K562 (cell line): Measurements from ENCODE around the gene PLEK2. TPM values are rescaled to one million over a fixed set of nuclear protein-coding genes. Genes with fewer than 3 reads are reported as not detected.

ENCODE experiments used
- ATAC-seq: fragments of 200-7000 bp; cut with Tn5 transposase; 3 replicates; pipeline ENCODE4 v1.9.1; 2020; ENCODE audit warnings: moderate library complexity
- BruUV-seq: library from RNA; stranded (reverse); fragments of 400-500 nt; replicated peaks from 2 replicates; lab custom pipeline; 2021; lab: Mats Ljungman, UMichigan
- CTCF ChIA-PET: fragments of 300-600 bp; formaldehyde crosslinking; extraction: SDS; loops from one replicate; lab custom pipeline; 2021; ENCODE audit warnings: low intra/inter-chr PET ratio; lab: Yijun Ruan, JAX
- POLR2A ChIA-PET: fragments of 300-600, 350-650 bp; sonication (Branson Sonifier 250); formaldehyde crosslinking; extraction: SDS; loops from one replicate; lab custom pipeline; 2021; ENCODE audit warnings: antibody characterized with exemption, inconsistent platforms; lab: Yijun Ruan, JAX
- DNase-seq, 4 experiments: peaks; one replicate each; pipeline versions ENCODE4 v3.0.0 to v3.0.0-alpha.2; 2011 to 2018; ENCODE audit warnings: low spot score in 3 of 4, mixed read lengths in 3 of 4; ENCODE audit errors: extremely low read depth in 1 of 4
- FAIRE-seq: peaks from 2 replicates; lab custom pipeline; 2011; peaks lifted over from hg19 to GRCh38; lab: Jason Lieb, UNC
- H2AFZ ChIP-seq: 2 replicates; pipeline ENCODE4 v1.6.0; 2011; ENCODE audit warnings: low read depth, low read length, control low read depth, inconsistent platforms
- H3K27ac ChIP-seq: fragments of 200-600 bp; 3 replicates; pipeline ENCODE4 v1.8.0; 2011; ENCODE audit warnings: low read depth, mild to moderate bottlenecking, control low read depth, inconsistent platforms, low read length, moderate library complexity, mixed read lengths; ENCODE audit errors: extremely low read depth
- H3K27me3 ChIP-seq, 2 experiments: fragments of 300-600 bp in 1 of 2; 2 replicates in 1 of 2; 3 replicates in 1 of 2; pipeline versions ENCODE4 v1.6.0 to v1.8.0; 2011; ENCODE audit warnings: inconsistent platforms in 2 of 2, low read length in 2 of 2, mild to moderate bottlenecking in 1 of 2, mixed read lengths in 1 of 2, moderate library complexity in 1 of 2; ENCODE audit not compliant: control insufficient read depth in 2 of 2, insufficient read depth in 2 of 2
- H3K36me3 ChIP-seq: fragments of 300-600 bp; 3 replicates; pipeline ENCODE4 v1.8.0; 2011; ENCODE audit warnings: mild to moderate bottlenecking, low read length, inconsistent platforms; ENCODE audit not compliant: control insufficient read depth, insufficient read depth
- H3K4me1 ChIP-seq, 2 experiments: fragments of 200-600 bp in 1 of 2; replicated peaks in 1 of 2; 2 replicates in 1 of 2; 3 replicates in 1 of 2; pipeline versions ENCODE4 v1.5.1 to v1.8.0; 2011; ENCODE audit warnings: inconsistent platforms in 2 of 2, low read length in 2 of 2, mild to moderate bottlenecking in 1 of 2, mixed read lengths in 1 of 2, moderate library complexity in 1 of 2; ENCODE audit not compliant: control insufficient read depth in 2 of 2, insufficient read depth in 2 of 2
- H3K4me2 ChIP-seq: 2 replicates; pipeline ENCODE4 v1.6.1; 2011; ENCODE audit warnings: low read length, control low read depth, inconsistent platforms, mixed read lengths; ENCODE audit not compliant: insufficient read depth
- H3K4me3 ChIP-seq: fragments of 200-600 bp; sonication (generic), shearing (Covaris generic); 2 replicates; pipeline ENCODE4 v1.5.1; 2016; ENCODE audit warnings: control low read depth, inconsistent platforms
- H3K79me2 ChIP-seq: fragments of 200-600 bp; 3 replicates; pipeline ENCODE4 v1.8.0; 2011; ENCODE audit warnings: low read length, inconsistent platforms; ENCODE audit not compliant: control insufficient read depth, insufficient read depth
- H3K9ac ChIP-seq, 2 experiments: 2 replicates each; pipeline versions ENCODE4 v1.6.0 to v1.6.1; 2011; ENCODE audit warnings: low read depth in 2 of 2, low read length in 2 of 2, control low read depth in 1 of 2, inconsistent platforms in 1 of 2, mild to moderate bottlenecking in 1 of 2, mixed read lengths in 1 of 2; ENCODE audit not compliant: insufficient read depth in 1 of 2
- H3K9me1 ChIP-seq: one replicate; pipeline ENCODE4 v1.6.0; 2011; ENCODE audit warnings: inconsistent platforms, mild to moderate bottlenecking, low read length, moderate library complexity; ENCODE audit not compliant: control insufficient read depth, insufficient read depth
- H3K9me3 ChIP-seq: replicated peaks from 2 replicates; pipeline ENCODE4 v1.5.1; 2011; ENCODE audit warnings: low read depth, low read length, inconsistent platforms; ENCODE audit not compliant: control insufficient read depth, insufficient read depth
- H4K20me1 ChIP-seq: replicated peaks from 2 replicates; pipeline ENCODE4 v1.6.1; 2011; ENCODE audit warnings: low read length, inconsistent platforms, mixed read lengths; ENCODE audit not compliant: control insufficient read depth, insufficient read depth
- ARHGAP35 ChIP-seq: fragments of 450-650 bp; IDR thresholded peaks from 2 replicates; pipeline ENCODE4 v1.6.1; 2018; ENCODE audit not compliant: partially characterized antibody
- BACH1 ChIP-seq: fragments of 200-800 bp; sonication (Bioruptor generic); IDR thresholded peaks from 2 replicates; pipeline ENCODE4 v1.6.1; 2016; ENCODE audit warnings: missing genetic modification characterization, missing compliant biosample characterization
- CHAMP1 ChIP-seq: fragments of 450-650 bp; IDR thresholded peaks from 2 replicates; pipeline ENCODE4 v1.6.1; 2016; ENCODE audit warnings: mild to moderate bottlenecking
- DEAF1 ChIP-seq: fragments of 450-650 bp; formaldehyde crosslinking; IDR thresholded peaks from 2 replicates; pipeline ENCODE4 v1.4.0; 2020; ENCODE audit warnings: mild to moderate bottlenecking, moderate library complexity
- POLR2AphosphoS2 ChIP-seq: IDR thresholded peaks from 2 replicates; pipeline ENCODE4 v1.6.1; 2012; ENCODE audit warnings: low read length, improper control_type of control experiment
- RNF219 ChIP-seq: fragments of 250-450 bp; sonication (Bioruptor Pico); IDR thresholded peaks from 2 replicates; pipeline ENCODE4 v1.5.0; 2022; ENCODE audit warnings: mild to moderate bottlenecking
- SMARCE1 ChIP-seq: fragments of 450-650 bp; IDR thresholded peaks from 2 replicates; pipeline ENCODE4 v1.7.1; 2016; ENCODE audit warnings: mild to moderate bottlenecking
- STAT5B ChIP-seq: fragments of 250-450 bp; sonication (Bioruptor Pico); IDR thresholded peaks from 2 replicates; pipeline ENCODE4 v1.8.0; 2021; ENCODE audit warnings: mild to moderate bottlenecking, inconsistent platforms
- ZKSCAN3 ChIP-seq: fragments of 250-450 bp; sonication (Bioruptor Pico); IDR thresholded peaks from 2 replicates; pipeline ENCODE4 v1.4.0; 2020
- ZNF263 ChIP-seq: sonication (generic); formaldehyde crosslinking; IDR thresholded peaks from 2 replicates; pipeline ENCODE4 v1.8.0; 2022; ENCODE audit warnings: mild to moderate bottlenecking, missing genetic modification reagents, borderline replicate concordance
- ZNF507 ChIP-seq: conservative IDR thresholded peaks from 2 replicates; pipeline ENCODE4 v1.6.1; 2017; ENCODE audit warnings: missing genetic modification characterization, missing compliant biosample characterization
- ZNF518B ChIP-seq: fragments of 250-450 bp; sonication (Bioruptor Pico); IDR thresholded peaks from 2 replicates; pipeline ENCODE4 v1.5.0; 2021; ENCODE audit warnings: mild to moderate bottlenecking, moderate library complexity
- ZNF778 ChIP-seq: fragments of 450-650 bp; formaldehyde crosslinking; IDR thresholded peaks from 2 replicates; pipeline ENCODE4 v1.4.0; 2020; ENCODE audit warnings: mild to moderate bottlenecking, moderate library complexity
- whole genome bisulfite sequencing: fragments of 100-300 bp; shearing (Covaris generic); methylation state at CpG from one replicate; pipeline ENCODE4 v1.1.6; 2016; ENCODE audit warnings: low coverage, mixed read lengths; ENCODE audit not compliant: insufficient coverage; ENCODE audit errors: missing lambda C conversion rate; 5-methylcytosine and 5-hydroxymethylcytosine counted together
- in situ Hi-C: fragments of 300-500 bp; cut with MboI; formaldehyde crosslinking; loops from 4 replicates; pipeline ENCODE4 v1.15.0; 2018; ENCODE audit warnings: inconsistent platforms, mixed read lengths
- intact Hi-C: fragments of 100-400 bp; cut with micrococcal nuclease; formaldehyde crosslinking; loops from 2 replicates; pipeline ENCODE4 v1.14.2; 2022
- polyA plus RNA-seq, 8 experiments: library from polyadenylated mRNA; depleted of rRNA in 4 of 8; stranded (reverse) in 5 of 8; unstranded in 3 of 8; fragments of >200 nt; fragmentation: Nextera tagmentation in 2 of 8; fragmentation: Illumina TruSeq in 1 of 8; extraction: Ambion mirVana in 2 of 8; extraction: Trizol in 1 of 8; gene quantifications; 2 replicates each; pipeline versions ENCODE4 v1.2.1 to v1.2.3, GENCODE V29; 2011 to 2014; ENCODE audit warnings: inconsistent platforms in 1 of 8, missing spikeins in 1 of 8
- total RNA-seq, 7 experiments: library from RNA; depleted of rRNA in 6 of 7; stranded (reverse); fragments of >200 nt in 6 of 7; fragmentation: Illumina TruSeq in 2 of 7; extraction: Trizol in 2 of 7; gene quantifications; 2 replicates each; pipeline versions ENCODE4 v1.2.1 to v1.2.3, GENCODE V29; 2011 to 2021; ENCODE audit warnings: low replicate concordance in 1 of 7

PLEK2 gene
- total and polyA plus RNA-seq, 9 of the 15 experiments (the other 6 are each of a cell fraction or from before 2014, with no cell fraction given), result not detected

GRCh38 chr14:67392123-67392522, 19.8 kb downstream of the PLEK2 start:
- Histone ChIP-seq H3K9ac (no peak overlapping the region), H3K27ac (no peak overlapping the region), H4K20me1 (no peaks in the 10 kb centered on the region), H3K79me2 (no peaks in the 10 kb centered on the region), H3K36me3 (peaks cover 1% of the 10 kb centered on the region; the same call in 1 of the 3 replicates), H2AFZ (peak overlapping the region; percentile 64), H3K4me3 (no peak overlapping the region), H3K9me1 (no peaks in the 10 kb centered on the region), H3K9me3 (no peaks in the 10 kb centered on the region), H3K27me3 (no peaks in the 10 kb centered on the region), H3K4me1 (peaks cover 21 to 22% of the 10 kb centered on the region in 2 experiments; a peak in 4 of 5 replicates), H3K4me2 (no peak overlapping the region)
- POLR2A ChIA-PET, result interaction anchor here (0.5 to 1.8 kb wide), 3 partner anchors 25 to 192 kb away, joined by 3 to 4 read pairs (median 4); partner anchors contain the start of gene ATP6V1D
- 58% methylated on average over 2 of the region's 3 CpGs for WGBS
- BruUV-seq, result no TSS peak
- no peak for DNase-seq
- intact Hi-C loops (no loop called here), in situ Hi-C loops (no loop called here)
- no peak for TF ChIP-seq ZNF507
- TF ChIP-seq CHAMP1, result no peak
- TF ChIP-seq RNF219 (CRISPR knock-in tag), result no peak
- TF ChIP-seq POLR2AphosphoS2, result no peak
- TF ChIP-seq ARHGAP35, result no peak
- no peak for TF ChIP-seq ZKSCAN3
- no peak for TF ChIP-seq BACH1 (tag)
- no peak for TF ChIP-seq SMARCE1
- TF ChIP-seq STAT5B (CRISPR knock-in tag), result no peak
- no peak for TF ChIP-seq ZNF263
- no peak for TF ChIP-seq ZNF518B (CRISPR knock-in tag)
- TF ChIP-seq ZNF778, result no peak
- no peak for TF ChIP-seq DEAF1 (CRISPR knock-in tag)
- CTCF ChIA-PET, result no interaction called here
- ATAC-seq, result no peak
- no peak for FAIRE-seq
